PC-3 (cell line): ENCODE measurements around the gene SFXN1.

Experiments used
- CTCF ChIP-seq: fragments of 300-600 bp; sonication (generic); conservative IDR thresholded peaks from 2 replicates; pipeline ENCODE4 v1.5.1; 2017; ENCODE audit warnings: antibody characterized with exemption, low read depth, mild to moderate bottlenecking, low read length
- EZH2 ChIP-seq: fragments of 300-600 bp; sonication (generic); IDR thresholded peaks from one replicate; pipeline ENCODE4 v1.6.1; 2017; ENCODE audit warnings: antibody characterized with exemption, mild to moderate bottlenecking, low read length; ENCODE audit not compliant: unreplicated experiment
- EZH2phosphoT487 ChIP-seq: fragments of 300-600 bp; sonication (generic); IDR thresholded peaks from 2 replicates; pipeline ENCODE4 v1.6.1; 2018; ENCODE audit warnings: mild to moderate bottlenecking, antibody characterized with exemption, low read length, borderline replicate concordance

GRCh38 chr5:175460126-175460525 is 18.2 kb upstream of the SFXN1 start:
- peak; percentile 61 for TF ChIP-seq CTCF
- TF ChIP-seq EZH2, result no peak
- TF ChIP-seq EZH2phosphoT487, result no peak
